ENCODE data around the gene CCDC24.
A peak's percentile ranks its signal among the peaks of the same experiment; 100 is the strongest.

DNA sequence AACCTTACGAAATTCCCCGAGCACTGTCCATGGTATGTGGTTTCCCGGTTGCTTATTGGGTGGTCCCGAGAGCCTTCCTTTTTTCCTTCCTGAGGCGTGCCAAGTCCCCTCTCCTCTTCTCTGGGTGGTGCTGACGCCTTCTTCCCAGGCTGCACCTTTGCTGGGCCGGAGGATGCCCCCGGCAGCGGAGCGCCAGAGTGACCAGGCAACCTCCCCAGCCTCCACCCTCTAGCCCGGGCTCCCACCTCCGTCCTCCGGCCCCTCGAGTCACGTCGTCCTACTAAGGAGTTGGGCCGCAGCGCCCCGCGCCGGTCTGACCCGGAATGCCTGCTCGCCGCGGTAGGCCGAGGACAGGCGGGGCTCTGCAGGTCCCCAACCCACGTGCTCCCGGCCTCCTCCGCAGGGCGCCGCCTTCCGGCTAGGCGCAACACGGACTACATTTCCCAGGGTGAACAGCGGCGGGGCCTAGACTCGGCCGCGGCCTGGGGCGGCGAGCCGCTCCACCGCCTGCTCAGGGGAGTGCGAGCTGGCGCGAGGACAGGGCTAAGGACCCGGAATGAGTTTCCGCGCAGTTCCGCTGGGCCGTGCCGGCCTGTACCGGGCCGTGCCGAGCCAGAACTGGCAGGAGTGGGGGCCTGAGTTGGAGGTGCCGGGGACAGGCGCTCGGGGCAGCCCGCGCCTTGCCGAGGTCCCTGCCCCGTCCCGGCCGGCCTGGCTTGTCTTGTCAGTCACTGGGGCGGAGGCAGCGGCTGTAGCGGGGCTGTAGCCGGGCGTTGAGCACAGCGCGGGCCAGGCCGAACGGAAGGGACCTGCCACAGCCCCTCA is 45.0 kb upstream of the CCDC24 start, which contains the start of gene IPO13:
- TF ChIP-seq, protein P1, sequence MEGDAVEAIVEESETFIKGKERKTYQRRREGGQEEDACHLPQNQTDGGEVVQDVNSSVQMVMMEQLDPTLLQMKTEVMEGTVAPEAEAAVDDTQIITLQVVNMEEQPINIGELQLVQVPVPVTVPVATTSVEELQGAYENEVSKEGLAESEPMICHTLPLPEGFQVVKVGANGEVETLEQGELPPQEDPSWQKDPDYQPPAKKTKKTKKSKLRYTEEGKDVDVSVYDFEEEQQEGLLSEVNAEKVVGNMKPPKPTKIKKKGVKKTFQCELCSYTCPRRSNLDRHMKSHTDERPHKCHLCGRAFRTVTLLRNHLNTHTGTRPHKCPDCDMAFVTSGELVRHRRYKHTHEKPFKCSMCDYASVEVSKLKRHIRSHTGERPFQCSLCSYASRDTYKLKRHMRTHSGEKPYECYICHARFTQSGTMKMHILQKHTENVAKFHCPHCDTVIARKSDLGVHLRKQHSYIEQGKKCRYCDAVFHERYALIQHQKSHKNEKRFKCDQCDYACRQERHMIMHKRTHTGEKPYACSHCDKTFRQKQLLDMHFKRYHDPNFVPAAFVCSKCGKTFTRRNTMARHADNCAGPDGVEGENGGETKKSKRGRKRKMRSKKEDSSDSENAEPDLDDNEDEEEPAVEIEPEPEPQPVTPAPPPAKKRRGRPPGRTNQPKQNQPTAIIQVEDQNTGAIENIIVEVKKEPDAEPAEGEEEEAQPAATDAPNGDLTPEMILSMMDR (IDR thresholded peaks at IDR 0.05), result peak in 3 of 4 experiments; percentile 82 to 89 (median 87)
- TF ChIP-seq POLR2A (IDR thresholded peaks at IDR 0.05), result peak; percentile 70 to 71
